Measurements from ENCODE around the gene PUS7. TPM values are rescaled to one million over a fixed set of nuclear protein-coding genes. Genes with fewer than 3 reads are reported as not detected.
"Not testable (repeated sequence)": the region's sequence is repeated elsewhere in the genome, so short reads cannot be mapped to it uniquely, and the experiment has no call there.

The PUS7 gene
- total RNA-seq, 2 experiments from 2014 or later = 9.9 to 11.4 TPM

DNA sequence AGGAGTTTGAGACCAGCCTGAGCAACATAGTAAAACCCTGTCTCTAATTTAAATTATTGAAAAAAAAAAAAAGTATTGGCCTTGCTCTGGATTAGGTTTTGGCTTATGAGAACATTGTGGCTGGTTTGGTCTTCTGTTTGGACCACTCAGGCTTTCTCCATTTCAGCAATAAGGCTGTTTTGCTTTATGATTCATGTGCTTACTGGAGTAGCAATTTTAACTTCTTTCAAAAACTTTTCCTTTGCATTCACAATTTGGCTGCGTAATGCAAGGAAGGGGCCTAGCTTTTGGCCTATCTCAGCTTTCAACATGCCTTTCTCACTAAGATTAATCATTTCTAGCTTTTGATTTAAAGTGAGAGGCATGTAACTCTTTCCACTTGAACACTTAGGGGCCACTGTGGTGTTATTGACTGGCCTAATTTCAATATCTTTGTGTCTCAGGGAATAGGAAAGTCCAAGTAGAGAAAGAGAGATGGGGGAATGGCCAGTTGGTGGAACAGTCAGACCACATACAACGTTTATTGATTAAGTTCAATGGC lies 95.4 kb downstream of the PUS7 start:
- H3K4me3 Mint-ChIP-seq = no peak overlapping the region
- H3K9me3 Mint-ChIP-seq = no peaks in the 10 kb centered on the region
- H3K27me3 Mint-ChIP-seq = no peaks in the 10 kb centered on the region
- POLR2A ChIA-PET = no interaction called here
- no peak overlapping the region for H3K27ac Mint-ChIP-seq
- CTCF ChIA-PET = interaction anchor here (0.8 kb wide), 2 partner anchors 10 to 79 kb away, joined by 3 to 4 read pairs; no protein-coding TSS in a partner anchor
- DNase-seq = no peak
- no peaks in the 10 kb centered on the region for H3K36me3 Mint-ChIP-seq (ENCODE audit: low read depth)
- H3K4me1 Mint-ChIP-seq = no peaks in the 10 kb centered on the region

DNA sequence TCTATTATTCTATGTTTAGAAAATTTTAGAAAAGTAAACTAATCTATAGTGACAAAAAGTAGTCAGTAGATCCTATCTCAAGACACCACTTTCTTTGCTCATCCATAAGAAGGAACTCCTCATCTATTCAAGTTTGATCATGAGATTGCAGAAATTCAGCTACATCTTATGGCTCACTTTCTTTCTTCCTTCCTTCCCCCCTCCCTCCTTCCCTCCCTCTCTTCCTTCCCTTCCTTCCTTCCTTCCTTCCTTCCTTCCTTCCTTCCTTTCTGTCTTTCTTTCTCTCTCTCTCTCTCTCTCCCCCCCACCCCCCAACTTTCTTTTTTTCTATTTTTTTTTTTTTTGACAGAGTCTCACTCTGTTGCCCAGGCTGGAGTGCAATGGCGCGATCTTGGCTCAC lies 98.1 kb downstream of the PUS7 start:
- Mint-ChIP-seq H3K27ac (no peak overlapping the region), H3K4me1 (no peaks in the 10 kb centered on the region), H3K36me3 (ENCODE audit: low read depth) (no peaks in the 10 kb centered on the region), H3K4me3 (no peak overlapping the region), H3K27me3 (no peaks in the 10 kb centered on the region), H3K9me3 (no peaks in the 10 kb centered on the region)
- ChIA-PET POLR2A (no interaction called here), CTCF (interaction anchor here (0.6 kb wide), 1 partner anchor 184 kb away, joined by 3 read pairs; no protein-coding TSS in a partner anchor)
- DNase-seq = no peak

DNA sequence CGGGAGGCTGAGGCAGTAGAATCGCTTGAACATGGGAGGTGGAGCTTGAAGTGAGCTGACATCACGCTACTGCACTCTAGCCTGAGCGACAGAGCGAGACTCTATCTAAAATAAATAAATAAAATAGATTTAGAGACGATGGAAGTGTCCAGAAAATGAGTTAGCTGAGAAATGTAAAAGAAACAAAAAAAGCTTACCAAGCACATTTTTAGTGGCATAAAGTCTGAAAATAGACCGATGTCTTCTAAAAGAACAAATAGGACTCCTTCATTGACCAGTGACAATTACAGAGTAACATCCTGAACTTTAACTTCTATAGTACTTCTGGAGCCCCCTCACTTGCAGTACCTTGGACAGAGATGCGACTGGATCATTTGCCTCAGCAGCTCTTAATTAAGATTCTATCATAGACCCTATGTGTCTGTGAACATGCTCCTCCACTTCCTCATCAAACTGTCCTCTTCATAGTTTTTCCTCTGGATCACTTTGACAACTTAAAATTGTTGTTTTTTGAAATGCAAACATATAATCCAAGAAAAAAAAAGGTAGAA lies 108.1 kb downstream of the PUS7 start:
- no peak overlapping the region for H3K4me3 Mint-ChIP-seq
- H3K27me3 Mint-ChIP-seq = no peaks in the 10 kb centered on the region
- no peak for DNase-seq
- H3K36me3 Mint-ChIP-seq (ENCODE audit: low read depth) = no peaks in the 10 kb centered on the region
- H3K4me1 Mint-ChIP-seq = peaks cover 3% of the 10 kb centered on the region
- H3K9me3 Mint-ChIP-seq = no peaks in the 10 kb centered on the region
- ChIA-PET CTCF (interaction anchor here (0.7 to 1.4 kb wide), 2 partner anchors 12 to 129 kb away, joined by 3 to 4 read pairs; no protein-coding TSS in a partner anchor), POLR2A (interaction anchor here (0.7 kb wide), 1 partner anchor 16 kb away, joined by 4 read pairs; no protein-coding TSS in a partner anchor)
- no peak overlapping the region for H3K27ac Mint-ChIP-seq

DNA sequence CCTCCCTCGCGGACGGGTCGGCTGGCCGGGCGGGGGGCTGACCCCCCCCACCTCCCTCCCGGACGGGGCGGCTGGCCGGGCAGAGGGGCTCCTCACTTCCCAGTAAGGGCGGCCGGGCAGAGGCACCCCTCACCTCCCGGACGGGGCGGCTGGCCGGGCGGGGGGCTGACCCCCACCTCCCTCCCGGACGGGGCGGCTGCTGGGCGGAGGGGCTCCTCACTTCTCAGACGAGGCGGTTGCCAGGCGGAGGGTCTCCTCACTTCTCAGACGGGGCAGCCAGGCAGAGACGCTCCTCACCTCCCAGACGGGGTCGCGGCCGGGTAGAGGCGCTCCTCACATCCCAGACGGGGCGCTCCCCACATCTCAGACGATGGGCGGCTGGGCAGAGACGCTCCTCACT lies 111.3 kb downstream of the PUS7 start:
- H3K9me3 Mint-ChIP-seq; H3K27me3 Mint-ChIP-seq; CTCF ChIA-PET; H3K4me1 Mint-ChIP-seq; H3K4me3 Mint-ChIP-seq; H3K27ac Mint-ChIP-seq; H3K36me3 Mint-ChIP-seq (ENCODE audit: low read depth); POLR2A ChIA-PET; DNase-seq: not testable (repeated sequence)

DNA sequence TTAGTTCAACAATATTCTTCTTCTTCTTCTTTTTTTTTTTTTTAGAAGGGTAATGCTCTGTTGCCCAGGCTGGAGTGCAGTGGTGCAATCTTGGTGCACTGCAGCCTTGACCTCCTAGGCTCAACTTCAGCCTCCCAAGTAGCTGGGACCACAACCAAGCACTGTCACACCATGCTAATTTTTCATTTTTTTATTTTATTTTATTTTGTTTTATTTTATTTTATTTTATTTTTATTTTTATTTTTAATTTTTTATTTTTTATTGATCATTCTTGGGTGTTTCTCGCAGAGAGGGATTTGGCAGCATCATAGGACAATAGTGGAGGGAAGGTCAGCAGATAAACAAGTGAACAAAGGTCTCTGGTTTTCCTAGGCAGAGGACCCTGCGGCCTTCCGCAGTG lies 112.3 kb downstream of the PUS7 start:
- H3K4me3 Mint-ChIP-seq; H3K27ac Mint-ChIP-seq; DNase-seq; H3K36me3 Mint-ChIP-seq (ENCODE audit: low read depth); H3K27me3 Mint-ChIP-seq; H3K9me3 Mint-ChIP-seq; H3K4me1 Mint-ChIP-seq; POLR2A ChIA-PET: not testable (repeated sequence)
- CTCF ChIA-PET = interaction anchor here (0.6 to 1.0 kb wide), 2 partner anchors 13 to 549 kb away, joined by 3 read pairs; no protein-coding TSS in a partner anchor

DNA sequence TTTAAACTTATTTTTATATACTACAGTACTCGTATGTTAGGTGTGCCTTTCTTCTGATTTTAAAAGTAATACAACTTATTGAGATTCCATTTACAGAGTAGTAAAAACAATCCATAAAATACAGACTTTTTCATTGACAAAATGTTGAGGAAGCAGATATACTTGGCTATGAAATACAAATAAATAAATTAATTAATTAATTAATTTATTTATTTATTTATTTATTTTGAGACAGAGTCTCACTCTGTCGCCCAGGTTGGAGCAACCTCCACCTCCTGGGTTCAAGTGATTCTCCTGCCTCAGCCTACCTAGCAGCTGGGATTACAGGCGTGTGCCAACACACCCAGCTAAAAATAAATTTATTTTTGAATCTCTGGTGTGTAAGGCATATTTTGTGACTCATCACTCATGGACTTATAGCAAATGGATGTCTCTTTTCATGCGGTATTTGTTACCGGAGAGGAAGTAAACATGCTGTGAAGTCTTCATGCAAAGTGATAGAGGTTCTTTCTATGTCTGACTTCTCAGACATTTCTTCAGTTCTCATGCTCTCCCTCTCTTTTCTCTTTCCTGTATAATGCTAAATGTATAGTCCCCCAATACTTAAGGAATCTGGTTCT lies 113.2 kb downstream of the PUS7 start:
- Mint-ChIP-seq H3K9me3 (no peaks in the 10 kb centered on the region), H3K4me3 (no peak overlapping the region), H3K4me1 (peaks cover 3% of the 10 kb centered on the region), H3K27ac (no peak overlapping the region), H3K36me3 (ENCODE audit: low read depth) (no peaks in the 10 kb centered on the region), H3K27me3 (no peaks in the 10 kb centered on the region)
- POLR2A ChIA-PET = no interaction called here
- DNase-seq = no peak
- CTCF ChIA-PET = interaction anchor here (0.6 kb wide), 1 partner anchor 550 kb away, joined by 3 read pairs; no protein-coding TSS in a partner anchor

Other genes starting within 250 kb of the PUS7 start
- 10 to 100 TPM; 48.5 to 53.6 TPM for gene SRPK2, start 133.3 kb downstream of the PUS7 start, total RNA-seq
- gene RINT1, start 9.9 kb upstream of the PUS7 start, total RNA-seq = 10 to 100 TPM; 20.2 to 22.0 TPM
- gene EFCAB10, start 59.2 kb upstream of the PUS7 start, total RNA-seq = not detected

All from activated CD4-positive, alpha-beta T cell treated with anti-CD3 and anti-CD28 coated beads, Interleukin-2, amount 10 ng/mL, durations not matched to agents 7 days and 5 days (primary cell).